Thyroid gland (tissue), 4 donors: ENCODE measurements around the gene TRPM1. TPM values are rescaled to one million over a fixed set of nuclear protein-coding genes. Genes with fewer than 3 reads are reported as not detected.
A peak's percentile ranks its signal among the peaks of the same experiment; 100 is the strongest.

Source experiments
- DNase-seq, 2 donors: peaks; one replicate each; pipeline ENCODE4 v3.0.0-alpha.2; 2019
- H3K27ac ChIP-seq, 3 donors: fragments of 200-600 bp; sonication (generic); 1 replicate in 2 of 3; 2 replicates in 1 of 3; pipeline ENCODE4 v1.5.1; 2016 to 2019; ENCODE audit warnings: mild to moderate bottlenecking in 1 of 3, moderate library complexity in 1 of 3
- H3K27me3 ChIP-seq: fragments of 200-600 bp; sonication (generic); one replicate; pipeline ENCODE4 v1.5.1; 2019
- H3K36me3 ChIP-seq, 2 donors: fragments of 200-600 bp; sonication (generic); one replicate each; pipeline ENCODE4 v1.5.1; 2016 to 2019
- H3K4me1 ChIP-seq, 2 donors: fragments of 200-600 bp; sonication (generic); one replicate each; pipeline ENCODE4 v1.5.1; 2017 to 2019
- H3K4me3 ChIP-seq, 3 donors: fragments of 200-600 bp; sonication (generic); replicated peaks in 1 of 3; 1 replicate in 2 of 3; 2 replicates in 1 of 3; pipeline ENCODE4 v1.5.1; 2016; ENCODE audit warnings: mild to moderate bottlenecking in 1 of 3
- H3K9me3 ChIP-seq: fragments of 200-600 bp; sonication (generic); one replicate; pipeline ENCODE4 v1.5.1; 2017
- POLR2A ChIP-seq, 2 donors: fragments of 450-650 bp; IDR thresholded peaks; one replicate each; pipeline ENCODE4 v1.6.1; 2017; ENCODE audit warnings: antibody characterized with exemption in 2 of 2, mild to moderate bottlenecking in 2 of 2, moderate library complexity in 1 of 2
- WGBS, 2 donors: methylation state at CpG; one replicate each; pipeline ENCODE4 v1.1.5; 2017; 5-methylcytosine and 5-hydroxymethylcytosine counted together
- intact Hi-C: fragments of 100-400 bp; cut with DNase I; formaldehyde crosslinking; loops from one replicate; pipeline ENCODE4 v1.15.1; 2023
- total RNA-seq, 4 donors: library from RNA; depleted of rRNA; stranded (reverse); fragments of >200 nt; gene quantifications; one replicate each; pipeline ENCODE4 v1.2.3, GENCODE V29; 2016
- TF ChIP-seq, protein P1 (sequence below), 6 experiments: fragments of 200-600 bp in 3 of 6; fragments of 450-650 bp in 3 of 6; sonication (generic) in 3 of 6; IDR thresholded peaks; one replicate each; pipeline ENCODE4 v1.5.1; 2016 to 2019; ENCODE audit warnings: antibody characterized with exemption in 6 of 6, mild to moderate bottlenecking in 2 of 6, inconsistent platforms in 1 of 6, moderate library complexity in 1 of 6

Gene TRPM1
- total RNA-seq, 4 donors from 2014 or later: not detected

DNA sequence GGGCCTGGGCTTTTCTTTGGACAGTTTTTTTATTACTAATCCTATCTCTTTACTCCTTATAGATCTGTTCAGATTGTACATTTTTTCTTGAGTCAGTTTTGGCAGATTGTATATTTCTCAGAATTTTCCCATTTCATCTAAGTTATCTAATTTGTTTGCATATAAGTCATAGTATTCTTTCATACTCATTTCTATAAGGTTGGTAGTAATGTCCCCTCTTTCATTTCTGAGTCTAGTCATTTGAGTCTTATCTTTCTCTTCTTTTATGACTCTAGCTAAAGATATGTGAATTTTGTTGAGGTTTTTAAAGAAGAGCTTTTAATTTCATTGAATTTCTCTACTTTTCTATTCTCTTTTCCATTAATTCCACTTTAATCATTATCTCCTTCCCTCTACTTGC lies 27.2 kb downstream of the TRPM1 start:
- Histone ChIP-seq H3K4me1 (no peaks in the 10 kb centered on the region), H3K4me3 (no peak overlapping the region), H3K36me3 (no peaks in the 10 kb centered on the region), H3K27ac (no peak overlapping the region), H3K9me3 (no peaks in the 10 kb centered on the region), H3K27me3 (no peaks in the 10 kb centered on the region)
- TF ChIP-seq, protein P1, sequence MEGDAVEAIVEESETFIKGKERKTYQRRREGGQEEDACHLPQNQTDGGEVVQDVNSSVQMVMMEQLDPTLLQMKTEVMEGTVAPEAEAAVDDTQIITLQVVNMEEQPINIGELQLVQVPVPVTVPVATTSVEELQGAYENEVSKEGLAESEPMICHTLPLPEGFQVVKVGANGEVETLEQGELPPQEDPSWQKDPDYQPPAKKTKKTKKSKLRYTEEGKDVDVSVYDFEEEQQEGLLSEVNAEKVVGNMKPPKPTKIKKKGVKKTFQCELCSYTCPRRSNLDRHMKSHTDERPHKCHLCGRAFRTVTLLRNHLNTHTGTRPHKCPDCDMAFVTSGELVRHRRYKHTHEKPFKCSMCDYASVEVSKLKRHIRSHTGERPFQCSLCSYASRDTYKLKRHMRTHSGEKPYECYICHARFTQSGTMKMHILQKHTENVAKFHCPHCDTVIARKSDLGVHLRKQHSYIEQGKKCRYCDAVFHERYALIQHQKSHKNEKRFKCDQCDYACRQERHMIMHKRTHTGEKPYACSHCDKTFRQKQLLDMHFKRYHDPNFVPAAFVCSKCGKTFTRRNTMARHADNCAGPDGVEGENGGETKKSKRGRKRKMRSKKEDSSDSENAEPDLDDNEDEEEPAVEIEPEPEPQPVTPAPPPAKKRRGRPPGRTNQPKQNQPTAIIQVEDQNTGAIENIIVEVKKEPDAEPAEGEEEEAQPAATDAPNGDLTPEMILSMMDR (IDR thresholded peaks at IDR 0.05): no peak
- no peak for TF ChIP-seq POLR2A (IDR thresholded peaks at IDR 0.05)
- intact Hi-C loops: no loop called here
- no peak for DNase-seq

DNA sequence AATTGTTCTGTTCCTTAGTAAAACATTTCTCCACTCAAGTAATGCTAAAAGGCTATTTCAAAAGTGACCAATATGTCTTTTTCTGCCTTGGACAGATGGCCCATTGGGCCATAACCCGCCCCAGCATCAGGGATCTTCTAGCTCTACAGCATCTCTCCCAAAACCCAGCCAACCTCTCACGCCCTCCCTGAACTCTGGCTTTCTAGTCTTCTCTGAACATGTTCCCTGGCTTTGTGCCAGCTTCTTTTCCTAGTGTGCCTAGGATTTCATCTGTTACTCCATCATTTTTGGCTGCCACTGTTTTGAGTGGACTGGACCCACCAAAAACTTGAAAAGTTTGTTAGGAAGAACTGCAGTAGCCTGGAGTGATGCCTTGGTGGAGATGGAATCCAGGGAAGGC lies 30.7 kb downstream of the TRPM1 start:
- TF ChIP-seq, protein P1 (IDR thresholded peaks at IDR 0.05): no peak
- no peak for TF ChIP-seq POLR2A (IDR thresholded peaks at IDR 0.05)
- Histone ChIP-seq H3K27me3 (no peaks in the 10 kb centered on the region), H3K27ac (no peak overlapping the region), H3K36me3 (no peaks in the 10 kb centered on the region), H3K9me3 (no peaks in the 10 kb centered on the region), H3K4me1 (no peaks in the 10 kb centered on the region), H3K4me3 (no peak overlapping the region)
- 84 to 85% methylated on average over 2 of the region's 2 CpGs for WGBS, 2 donors
- no peak for DNase-seq
- intact Hi-C loops: no loop called here

DNA sequence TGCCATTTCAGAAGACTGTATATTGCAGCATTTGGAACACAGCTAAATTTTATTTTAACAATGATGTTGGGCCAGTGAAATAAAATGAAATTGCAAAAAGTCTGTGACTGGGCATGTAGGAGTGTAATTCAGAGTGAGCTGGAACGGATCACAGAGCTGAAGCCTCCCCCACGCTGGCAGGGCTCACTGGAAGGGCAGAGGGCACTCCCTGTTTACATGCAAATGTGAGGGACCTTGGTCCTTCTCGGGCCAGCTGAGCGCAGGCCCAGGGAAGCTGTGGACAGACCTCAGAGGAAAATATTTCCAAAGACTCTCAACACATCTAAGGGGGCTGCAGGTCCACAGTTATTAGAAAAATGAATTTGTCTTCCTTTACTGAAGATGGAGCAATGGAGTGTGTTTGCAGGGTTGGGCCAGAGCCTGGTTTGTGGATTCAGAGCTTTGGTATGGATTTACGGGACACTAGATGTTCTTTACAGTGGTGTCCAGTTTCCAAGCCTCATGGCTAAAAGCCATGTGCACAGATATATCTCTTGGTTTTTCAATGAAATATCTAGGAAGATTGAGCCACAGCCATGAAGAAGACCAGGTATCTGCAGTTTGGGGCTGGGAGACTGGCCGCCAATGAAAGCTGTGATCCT lies 32.0 kb downstream of the TRPM1 start:
- intact Hi-C loops: loop anchor here (10.0 kb wide), 1 partner anchor 65 kb away; no protein-coding TSS in a partner anchor
- no peaks in the 10 kb centered on the region for H3K36me3 ChIP-seq
- no peak overlapping the region for H3K27ac ChIP-seq
- no peaks in the 10 kb centered on the region for H3K9me3 ChIP-seq
- 68 to 74% methylated on average over 6 of the region's 6 CpGs for WGBS, 2 donors
- no peak overlapping the region for H3K4me3 ChIP-seq
- no peak for TF ChIP-seq POLR2A (IDR thresholded peaks at IDR 0.05)
- TF ChIP-seq, protein P1 (IDR thresholded peaks at IDR 0.05): no peak
- no peaks in the 10 kb centered on the region for H3K4me1 ChIP-seq
- no peak for DNase-seq
- H3K27me3 ChIP-seq: no peaks in the 10 kb centered on the region

DNA sequence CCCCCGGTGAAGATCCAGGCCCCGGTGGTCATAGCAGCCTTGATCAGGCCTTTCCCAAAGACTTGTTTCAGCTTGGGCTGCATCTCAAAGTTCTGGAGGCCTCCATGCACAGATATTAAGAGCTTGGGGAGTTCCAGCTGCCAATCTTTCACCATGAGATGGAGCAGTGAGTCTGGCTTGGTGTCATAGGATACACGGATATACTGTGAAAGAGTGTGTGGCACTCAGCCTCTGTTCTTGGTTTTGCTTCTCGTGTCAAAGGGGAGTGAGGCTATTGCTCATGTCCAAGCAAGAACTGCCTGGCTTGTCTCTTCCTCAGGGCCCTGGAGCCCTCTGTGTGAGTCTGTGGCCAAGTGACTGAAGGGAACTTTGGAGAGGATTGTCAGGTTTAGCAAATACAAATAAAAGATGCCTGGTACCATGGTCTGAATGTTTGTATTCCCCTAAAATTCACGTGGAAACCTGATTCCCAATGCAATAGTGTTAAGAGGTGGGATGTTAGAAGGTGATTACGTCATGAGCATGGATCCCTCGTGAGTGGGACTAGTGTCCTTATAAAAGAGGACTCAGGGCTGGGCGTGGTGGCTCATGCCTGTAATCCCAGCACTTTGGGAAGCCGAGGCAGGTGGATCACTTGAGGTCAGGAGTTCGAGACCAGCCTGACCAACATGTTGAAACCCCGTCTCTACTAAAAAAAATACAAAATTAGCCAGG lies 33.5 kb downstream of the TRPM1 start:
- no peak for TF ChIP-seq POLR2A (IDR thresholded peaks at IDR 0.05)
- TF ChIP-seq, protein P1 (IDR thresholded peaks at IDR 0.05): no peak
- intact Hi-C loops: loop anchor here (10.0 kb wide), 1 partner anchor 63 kb away; no protein-coding TSS in a partner anchor

DNA sequence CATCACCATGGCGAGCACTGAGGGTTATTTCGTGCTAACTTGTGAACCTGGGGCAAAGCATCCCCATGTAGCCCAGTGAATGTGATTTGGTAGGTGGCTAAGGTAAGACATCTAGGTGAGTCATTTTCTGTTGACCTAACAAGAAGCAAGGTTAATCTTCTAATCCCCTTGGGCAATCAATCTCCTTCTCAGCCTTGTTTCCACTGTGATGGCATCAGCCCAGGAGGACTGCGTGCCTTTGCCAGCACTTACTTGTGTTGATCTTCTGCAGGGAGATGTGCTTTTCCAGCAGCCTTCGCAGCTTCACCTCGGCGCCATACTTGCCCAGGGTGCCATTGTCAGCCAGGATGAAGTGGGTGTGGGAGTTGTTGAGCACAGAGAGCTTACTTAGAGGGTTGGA lies 35.7 kb downstream of the TRPM1 start:
- Histone ChIP-seq H3K36me3 (no peaks in the 10 kb centered on the region), H3K4me1 (no peaks in the 10 kb centered on the region), H3K27ac (no peak overlapping the region), H3K27me3 (no peaks in the 10 kb centered on the region), H3K4me3 (no peak overlapping the region), H3K9me3 (no peaks in the 10 kb centered on the region)
- intact Hi-C loops: loop anchor here (10.0 kb wide), 1 partner anchor 61 kb away; no protein-coding TSS in a partner anchor
- peak in 1 of 2 donors; percentile 15 for DNase-seq
- TF ChIP-seq, protein P1 (IDR thresholded peaks at IDR 0.05): no peak
- TF ChIP-seq POLR2A (IDR thresholded peaks at IDR 0.05): no peak
- WGBS, 2 donors: 62 to 84% methylated on average over 6 of the region's 6 CpGs

More for the DNA sequence above, 33.5 kb downstream of the TRPM1 start:
- Histone ChIP-seq H3K9me3 (no peaks in the 10 kb centered on the region), H3K4me3 (no peak overlapping the region), H3K36me3 (no peaks in the 10 kb centered on the region), H3K27ac (no peak overlapping the region), H3K4me1 (no peaks in the 10 kb centered on the region), H3K27me3 (no peaks in the 10 kb centered on the region)
- WGBS, 2 donors: 83 to 88% methylated on average over 11 of the region's 11 CpGs
- DNase-seq: no peak
